ENCODE results near the gene ATXN1. TPM values are rescaled to one million over a fixed set of nuclear protein-coding genes. Genes with fewer than 3 reads are reported as not detected.

ATXN1 gene
- total and polyA plus RNA-seq, 3 donors from 2014 or later, result 12.8 to 84.1 (median 64.3) TPM

GRCh38 chr6:16354692-16355091 lies 406.6 kb downstream of the ATXN1 start:
- no peaks in the 10 kb centered on the region for H3K9me3 ChIP-seq
- TF ChIP-seq POLR2A (IDR thresholded peaks at IDR 0.05) (no peak), CTCF (IDR thresholded peaks at IDR 0.05) (no peak)
- H3K27me3 ChIP-seq, result no peaks in the 10 kb centered on the region
- H3K4me3 ChIP-seq, result no peak overlapping the region
- no peak for DNase-seq
- intact Hi-C loops (cut with DNase I; ENCODE audit: low total_unique reads), result no loop called here
- no peaks in the 10 kb centered on the region for H3K36me3 ChIP-seq (ENCODE audit: low read depth, missing control alignments)
- 80 to 84% methylated on average over 1 of the region's 1 CpG for WGBS, 2 donors
- H3K4me1 ChIP-seq, result peaks cover 9% of the 10 kb centered on the region
- H3K27ac ChIP-seq, result no peak overlapping the region

DNA sequence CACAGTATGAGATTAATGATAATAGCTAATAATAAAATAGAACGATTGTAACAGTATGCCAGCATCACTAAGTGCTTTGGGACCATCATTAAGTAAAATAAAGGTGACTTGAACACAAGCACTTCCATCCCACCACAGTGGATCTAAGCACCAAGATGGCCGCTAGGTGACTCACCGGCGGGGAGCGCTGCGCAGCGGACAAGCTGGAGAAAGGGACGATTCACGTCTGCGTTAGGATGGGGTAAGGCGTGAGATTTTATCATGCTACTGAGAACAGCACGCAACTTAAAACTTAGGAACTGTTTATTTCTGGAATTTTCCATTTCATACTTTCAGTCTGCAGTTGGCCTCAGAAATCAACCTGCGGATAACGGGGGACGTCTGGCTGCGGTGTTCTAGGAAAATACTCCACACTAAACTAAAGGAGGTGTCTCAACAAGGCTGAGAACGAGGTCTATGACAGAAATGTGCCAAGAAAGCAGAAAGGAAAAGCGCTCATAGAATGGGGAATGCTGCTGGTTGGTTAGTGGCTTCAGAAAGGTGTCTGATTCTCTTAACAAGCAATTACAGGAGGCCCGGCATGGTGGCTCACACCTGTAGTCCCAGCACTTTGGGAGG lies 408.3 kb downstream of the ATXN1 start:
- no peak for DNase-seq
- Histone ChIP-seq H3K27me3 (no peaks in the 10 kb centered on the region), H3K36me3 (ENCODE audit: low read depth, missing control alignments) (no peaks in the 10 kb centered on the region), H3K4me3 (peak overlapping the region; percentile 4 to 15), H3K9me3 (no peaks in the 10 kb centered on the region), H3K4me1 (peaks cover 9% of the 10 kb centered on the region), H3K27ac (peak overlapping the region in 1 of 2 donors; percentile 34)
- TF ChIP-seq POLR2A (IDR thresholded peaks at IDR 0.05), result no peak
- TF ChIP-seq CTCF (IDR thresholded peaks at IDR 0.05), result no peak
- WGBS, 2 donors, result 57 to 64% methylated on average over 19 of the region's 19 CpGs
- intact Hi-C loops (cut with DNase I; ENCODE audit: low total_unique reads), result no loop called here

DNA sequence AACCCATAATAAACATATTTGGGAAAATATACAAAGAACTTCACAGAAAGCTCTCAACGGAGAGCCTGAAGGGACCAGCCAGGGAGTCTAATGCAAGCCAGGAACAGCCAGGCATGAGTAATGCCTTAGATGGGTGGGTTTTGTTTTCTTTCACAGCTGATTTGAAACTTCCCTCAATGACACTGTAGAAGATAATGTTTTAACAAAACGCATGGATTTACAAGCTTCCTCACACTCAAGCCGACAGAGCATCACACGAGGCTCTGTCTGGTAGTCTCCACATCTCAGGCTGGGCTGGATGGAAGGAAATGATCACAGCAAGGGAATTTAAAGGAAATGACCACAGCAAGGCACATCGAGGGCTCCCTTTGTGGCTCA lies 409.0 kb downstream of the ATXN1 start:
- 32 to 35% methylated on average over 5 of the region's 5 CpGs for WGBS, 2 donors
- Histone ChIP-seq H3K36me3 (ENCODE audit: low read depth, missing control alignments) (no peaks in the 10 kb centered on the region), H3K27me3 (no peaks in the 10 kb centered on the region), H3K9me3 (no peaks in the 10 kb centered on the region), H3K4me1 (peaks cover 9% of the 10 kb centered on the region), H3K4me3 (no peak overlapping the region), H3K27ac (peak overlapping the region; percentile 13 to 34)
- TF ChIP-seq POLR2A (IDR thresholded peaks at IDR 0.05) (no peak), CTCF (IDR thresholded peaks at IDR 0.05) (no peak)
- intact Hi-C loops (cut with DNase I; ENCODE audit: low total_unique reads), result no loop called here
- DNase-seq, result no peak

DNA sequence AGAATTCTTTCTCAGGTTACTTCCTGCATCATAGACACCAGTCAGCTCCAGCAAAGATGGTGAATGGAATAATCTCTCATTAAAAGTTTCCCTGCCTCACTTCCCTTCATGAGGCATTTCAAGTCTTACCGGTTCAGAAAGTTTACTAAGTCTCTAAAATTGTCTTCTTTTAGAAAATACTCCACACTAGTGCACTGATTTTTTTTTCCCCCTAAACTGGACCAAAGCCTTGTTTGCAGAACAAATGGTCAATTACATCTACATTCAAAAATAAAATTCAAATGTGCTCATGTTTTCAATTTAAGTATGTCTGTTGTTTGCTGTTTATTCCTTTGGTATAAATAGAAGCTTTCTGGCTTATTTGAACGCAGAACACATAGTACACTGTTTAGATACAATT lies 411.7 kb downstream of the ATXN1 start:
- H3K27ac ChIP-seq, result no peak overlapping the region

More for the DNA sequence above, 411.7 kb downstream of the ATXN1 start:
- H3K36me3 ChIP-seq (ENCODE audit: low read depth, missing control alignments), result no peaks in the 10 kb centered on the region
- H3K27me3 ChIP-seq, result no peaks in the 10 kb centered on the region
- H3K9me3 ChIP-seq, result no peaks in the 10 kb centered on the region
- DNase-seq, result no peak
- H3K4me1 ChIP-seq, result peaks cover 9% of the 10 kb centered on the region
- TF ChIP-seq CTCF (IDR thresholded peaks at IDR 0.05), result no peak
- no peak for TF ChIP-seq POLR2A (IDR thresholded peaks at IDR 0.05)
- H3K4me3 ChIP-seq, result no peak overlapping the region
- 60% methylated on average over 2 of the region's 2 CpGs for WGBS, 2 donors
- intact Hi-C loops (cut with DNase I; ENCODE audit: low total_unique reads), result no loop called here

Data from testis (tissue), 3 donors.